GM12878 (cell line): Measurements from ENCODE around the gene SCG3. TPM values are rescaled to one million over a fixed set of nuclear protein-coding genes. Genes with fewer than 3 reads are reported as not detected.

Experiments
- ATAC-seq: fragments of 200-7000 bp; cut with Tn5 transposase; 3 replicates; pipeline ENCODE4 v1.9.1; 2020; ENCODE audit warnings: mild to moderate bottlenecking, moderate library complexity
- BruUV-seq: library from RNA; stranded (reverse); fragments of 400-500 nt; replicated peaks from 2 replicates; lab custom pipeline; 2021; lab: Mats Ljungman, UMichigan
- CTCF ChIA-PET: fragments of 300-600 bp; sonication (Branson Sonifier 250); formaldehyde crosslinking; extraction: SDS; loops from one replicate; lab custom pipeline; 2021; ENCODE audit warnings: inconsistent platforms; lab: Yijun Ruan, JAX
- POLR2A ChIA-PET: fragments of 350-600 bp; formaldehyde crosslinking; extraction: SDS; loops from one replicate; lab custom pipeline; 2021; ENCODE audit warnings: inconsistent platforms; lab: Charles Lee
- RAD21 ChIA-PET: fragments of 300-600 bp; sonication (Branson Sonifier 250); formaldehyde crosslinking; loops from one replicate; lab custom pipeline; 2023; ENCODE audit warnings: antibody characterized with exemption; ENCODE audit not compliant: unreplicated experiment; lab: Charles Lee
- SMC1A ChIA-PET: fragments of 300-600 bp; sonication (Branson Sonifier 250); formaldehyde crosslinking; loops from one replicate; lab custom pipeline; 2023; ENCODE audit not compliant: unreplicated experiment, uncharacterized antibody; lab: Charles Lee
- DNase-seq: peaks from one replicate; pipeline ENCODE4 v3.0.0-alpha.2; 2011; ENCODE audit warnings: low read depth, low spot score
- FAIRE-seq: peaks from 3 replicates; lab custom pipeline; 2011; peaks lifted over from hg19 to GRCh38; lab: Jason Lieb, UNC
- H2AFZ ChIP-seq: 2 replicates; pipeline ENCODE4 v1.6.0; 2011; ENCODE audit warnings: low read depth, low read length, control low read depth; ENCODE audit not compliant: control insufficient read depth
- H3K27ac ChIP-seq: 2 replicates; pipeline ENCODE4 v1.5.1; 2011; ENCODE audit warnings: control low read depth; ENCODE audit not compliant: control insufficient read depth, insufficient read depth
- H3K27me3 ChIP-seq, 2 experiments: replicated peaks in 1 of 2; 2 replicates each; pipeline versions ENCODE4 v1.6.0 to v1.6.1; 2011; ENCODE audit warnings: low read length in 1 of 2; ENCODE audit not compliant: control insufficient read depth in 2 of 2, insufficient read depth in 2 of 2
- H3K36me3 ChIP-seq, 2 experiments: 2 replicates each; pipeline ENCODE4 v1.5.1; 2011; ENCODE audit warnings: low read length in 1 of 2; ENCODE audit not compliant: control insufficient read depth in 2 of 2, insufficient read depth in 2 of 2
- H3K4me1 ChIP-seq: 2 replicates; pipeline ENCODE4 v1.6.1; 2011; ENCODE audit warnings: mild to moderate bottlenecking, low read length, moderate library complexity, mixed read lengths; ENCODE audit not compliant: control insufficient read depth, insufficient read depth
- H3K4me2 ChIP-seq: 2 replicates; pipeline ENCODE4 v1.6.0; 2011; ENCODE audit warnings: control low read depth; ENCODE audit not compliant: control insufficient read depth, insufficient read depth
- H3K4me3 ChIP-seq: fragments of 200-600 bp; sonication (generic); 2 replicates; pipeline ENCODE4 v1.5.1; 2016
- H3K79me2 ChIP-seq: 2 replicates; pipeline ENCODE4 v1.6.0; 2011; ENCODE audit warnings: low read length; ENCODE audit not compliant: control insufficient read depth, insufficient read depth
- H3K9ac ChIP-seq: 2 replicates; pipeline ENCODE4 v1.8.0; 2011; ENCODE audit warnings: low read length, control low read depth, mixed read lengths; ENCODE audit not compliant: control insufficient read depth, insufficient read depth
- H3K9me3 ChIP-seq: replicated peaks from 3 replicates; pipeline ENCODE4 v1.5.1; 2011; ENCODE audit warnings: mild to moderate bottlenecking, low read length; ENCODE audit not compliant: control insufficient read depth, insufficient read depth
- H4K20me1 ChIP-seq: 2 replicates; pipeline ENCODE4 v1.6.0; 2011; ENCODE audit not compliant: control insufficient read depth, insufficient read depth
- CBFB ChIP-seq: IDR thresholded peaks from 2 replicates; pipeline ENCODE4 v1.6.1; 2016; ENCODE audit warnings: antibody characterized with exemption, low read depth
- DPF2 ChIP-seq: fragments of 450-650 bp; IDR thresholded peaks from 2 replicates; pipeline ENCODE4 v1.6.1; 2017; ENCODE audit warnings: mild to moderate bottlenecking
- EGR1 ChIP-seq, 2 experiments: IDR thresholded peaks; 1 replicate in 1 of 2; 2 replicates in 1 of 2; pipeline ENCODE4 v1.6.1; 2011 to 2012; ENCODE audit warnings: low read depth in 2 of 2, low read length in 2 of 2, borderline replicate concordance in 1 of 2, mild to moderate bottlenecking in 1 of 2, moderate library complexity in 1 of 2
- ESRRA ChIP-seq: IDR thresholded peaks from 2 replicates; pipeline ENCODE4 v1.6.1; 2012; ENCODE audit warnings: mild to moderate bottlenecking, low read length, improper control_type of control experiment
- FOXK2 ChIP-seq: fragments of 450-650 bp; IDR thresholded peaks from 2 replicates; pipeline ENCODE4 v1.6.1; 2017; ENCODE audit warnings: mild to moderate bottlenecking, moderate library complexity
- HDGF ChIP-seq: fragments of 450-650 bp; IDR thresholded peaks from 2 replicates; pipeline ENCODE4 v1.6.1; 2016; ENCODE audit warnings: antibody characterized with exemption
- IRF3 ChIP-seq: fragments of 450-650 bp; IDR thresholded peaks from 2 replicates; pipeline ENCODE4 v1.6.1; 2014; ENCODE audit warnings: mild to moderate bottlenecking
- KDM1A ChIP-seq: fragments of 200-600 bp; sonication (generic); IDR thresholded peaks from 2 replicates; pipeline ENCODE4 v1.6.1; 2016; ENCODE audit warnings: borderline replicate concordance
- KLF5 ChIP-seq: fragments of 450-650 bp; IDR thresholded peaks from 2 replicates; pipeline ENCODE4 v1.6.1; 2014; ENCODE audit warnings: mild to moderate bottlenecking; ENCODE audit not compliant: partially characterized antibody
- POLR2AphosphoS2 ChIP-seq: IDR thresholded peaks from 2 replicates; pipeline ENCODE4 v1.6.1; 2011; ENCODE audit warnings: low read depth, mild to moderate bottlenecking, low read length, improper control_type of control experiment, moderate library complexity
- TCF3 ChIP-seq: IDR thresholded peaks from 2 replicates; pipeline ENCODE4 v1.6.1; 2012; ENCODE audit warnings: low read depth, mild to moderate bottlenecking, low read length, borderline replicate concordance; ENCODE audit not compliant: insufficient read depth
- WGBS: methylation state at CpG from one replicate; pipeline ENCODE4 v1.1.6; 2016; ENCODE audit warnings: low lambda C conversion rate; ENCODE audit not compliant: insufficient replicate concordance, insufficient coverage; ENCODE audit errors: missing lambda C conversion rate; 5-methylcytosine and 5-hydroxymethylcytosine counted together
- in situ Hi-C: fragments of 300-500 bp; cut with MboI; formaldehyde crosslinking; loops from 9 replicates; pipeline ENCODE4 v1.14.3; 2018; ENCODE audit warnings: mixed read lengths
- intact Hi-C: fragments of 100-400 bp; cut with micrococcal nuclease; formaldehyde crosslinking; loops from one replicate; pipeline ENCODE4 v1.14.2; 2022; ENCODE audit not compliant: unreplicated experiment
- polyA plus RNA-seq, 11 experiments: library from polyadenylated mRNA; depleted of rRNA in 4 of 11; unstranded in 6 of 11; stranded (reverse) in 5 of 11; fragments of >200 nt; fragmentation: Nextera tagmentation in 4 of 11; fragmentation: Illumina TruSeq in 1 of 11; extraction: Ambion mirVana in 4 of 11; extraction: Trizol in 1 of 11; gene quantifications; 1 replicate in 1 of 11; 2 replicates in 10 of 11; pipeline versions ENCODE4 v1.2.1 to v1.2.3, GENCODE V29; 2011 to 2016; ENCODE audit warnings: inconsistent platforms in 2 of 11, missing spikeins in 2 of 11, low read depth in 1 of 11
- total RNA-seq, 4 experiments: library from RNA; depleted of rRNA in 3 of 4; stranded (reverse); fragments of >200 nt in 3 of 4; fragmentation: Illumina TruSeq in 1 of 4; extraction: Trizol in 1 of 4; gene quantifications; 2 replicates each; pipeline versions ENCODE4 v1.2.1 to v1.2.3, GENCODE V29; 2013 to 2021

SCG3 gene
- total and polyA plus RNA-seq, 10 of the 15 experiments (the other 5 are each of a cell fraction or from before 2014, with no cell fraction given): 0.03 to 0.15 (median 0.04) TPM; not detected in 7

GRCh38 chr15:51677452-51677851 is 3.9 kb upstream of the SCG3 start:
- SMC1A ChIA-PET: no interaction called here
- POLR2A ChIA-PET: no interaction called here
- Histone ChIP-seq H3K4me2 (no peak overlapping the region), H3K79me2 (no peaks in the 10 kb centered on the region), H3K27me3 (peaks cover 0 to 3% of the 10 kb centered on the region in 2 experiments; a peak in 1 of 4 replicates), H2AFZ (no peak overlapping the region), H3K9ac (no peak overlapping the region), H3K4me3 (no peak overlapping the region), H3K9me3 (no peaks in the 10 kb centered on the region), H3K27ac (no peak overlapping the region), H4K20me1 (no peaks in the 10 kb centered on the region), H3K4me1 (no peaks in the 10 kb centered on the region)
- WGBS: 67% methylated on average over 2 of the region's 2 CpGs
- ATAC-seq (no peak), DNase-seq (no peak)
- intact Hi-C loops (no loop called here), in situ Hi-C loops (no loop called here)
- RAD21 ChIA-PET: no interaction called here
- no TSS peak for BruUV-seq
- CTCF ChIA-PET: no interaction called here
- TF ChIP-seq DPF2 (no peak), HDGF (no peak), POLR2AphosphoS2 (no peak), KDM1A (no peak), CBFB (no peak), EGR1 (IDR thresholded peaks at IDR 0.05; ENCODE audit: borderline replicate concordance in 1 of 2, low read depth in 2 of 2, low read length in 2 of 2) (no peak), FOXK2 (no peak), ESRRA (no peak), KLF5 (no peak), IRF3 (no peak), TCF3 (no peak)
- TF ChIP-seq, all 136 proteins: peak for 0
- FAIRE-seq: no peak
- H3K36me3 ChIP-seq: no peaks in the 10 kb centered on the region
